K562 (cell line): ENCODE data around the gene RNF114. TPM values are rescaled to one million over a fixed set of nuclear protein-coding genes. Genes with fewer than 3 reads are reported as not detected.

ENCODE experiments used
- CC2D1A ChIP-seq: fragments of 450-650 bp; IDR thresholded peaks from 2 replicates; pipeline ENCODE4 v1.6.1; 2017; ENCODE audit warnings: mild to moderate bottlenecking
- FOSL1 ChIP-seq: fragments of 200-800 bp; sonication (Bioruptor generic); conservative IDR thresholded peaks from 2 replicates; pipeline ENCODE4 v1.6.1; 2016; ENCODE audit warnings: missing genetic modification characterization, missing compliant biosample characterization
- FOXK2 ChIP-seq, 2 experiments: fragments of 450-650 bp; IDR thresholded peaks in 1 of 2; conservative IDR thresholded peaks in 1 of 2; 2 replicates each; pipeline ENCODE4 v1.6.1; 2016; ENCODE audit warnings: low read depth in 2 of 2, mild to moderate bottlenecking in 1 of 2
- FOXP1 ChIP-seq: sonication (generic); formaldehyde crosslinking; IDR thresholded peaks from 2 replicates; pipeline ENCODE4 v1.8.0; 2022; ENCODE audit warnings: mild to moderate bottlenecking, missing genetic modification reagents
- GATAD2A ChIP-seq: fragments of 450-650 bp; IDR thresholded peaks from 2 replicates; pipeline ENCODE4 v1.6.1; 2017
- HDAC1 ChIP-seq, 2 experiments: fragments of 450-650 bp; IDR thresholded peaks; 2 replicates each; pipeline ENCODE4 v1.6.1; 2016 to 2017; ENCODE audit warnings: inconsistent platforms in 1 of 2, mild to moderate bottlenecking in 1 of 2, moderate library complexity in 1 of 2
- MYBL2 ChIP-seq, 2 experiments: fragments of 450-650 bp in 1 of 2; sonication (generic) in 1 of 2; formaldehyde crosslinking in 1 of 2; IDR thresholded peaks; 2 replicates each; pipeline versions ENCODE4 v1.6.1 to v1.8.1; 2017 to 2022; ENCODE audit warnings: borderline replicate concordance in 1 of 2, inconsistent platforms in 1 of 2, low read depth in 1 of 2, mild to moderate bottlenecking in 1 of 2, missing genetic modification reagents in 1 of 2, moderate library complexity in 1 of 2
- NR2C2 ChIP-seq, 2 experiments: fragments of 200-800 bp in 1 of 2; sonication (Bioruptor generic) in 1 of 2; sonication (generic) in 1 of 2; formaldehyde crosslinking in 1 of 2; IDR thresholded peaks; 2 replicates each; pipeline versions ENCODE4 v1.6.1 to v1.8.0; 2016 to 2022; ENCODE audit warnings: mild to moderate bottlenecking in 1 of 2, missing compliant biosample characterization in 1 of 2, missing genetic modification characterization in 1 of 2, missing genetic modification reagents in 1 of 2
- SAP30 ChIP-seq: fragments of 200-600 bp; sonication (generic); IDR thresholded peaks from 2 replicates; pipeline ENCODE4 v1.6.1; 2012; ENCODE audit warnings: borderline replicate concordance, low read depth, mild to moderate bottlenecking, moderate library complexity, low read length, control low read depth, inconsistent platforms; ENCODE audit not compliant: insufficient read depth, poor library complexity, severe bottlenecking
- ZNF121 ChIP-seq: sonication (generic); formaldehyde crosslinking; conservative IDR thresholded peaks from 2 replicates; pipeline ENCODE4 v1.8.0; 2022; ENCODE audit warnings: missing genetic modification reagents
- ZNF77 ChIP-seq: fragments of 250-450 bp; sonication (Bioruptor Pico); IDR thresholded peaks from 2 replicates; pipeline ENCODE4 v1.5.0; 2020
- ZNF780A ChIP-seq: fragments of 250-450 bp; sonication (Bioruptor Pico); IDR thresholded peaks from 2 replicates; pipeline ENCODE4 v1.5.0; 2021; ENCODE audit warnings: mild to moderate bottlenecking
- polyA plus RNA-seq, 8 experiments: library from polyadenylated mRNA; depleted of rRNA in 4 of 8; stranded (reverse) in 5 of 8; unstranded in 3 of 8; fragments of >200 nt; fragmentation: Nextera tagmentation in 2 of 8; fragmentation: Illumina TruSeq in 1 of 8; extraction: Ambion mirVana in 2 of 8; extraction: Trizol in 1 of 8; gene quantifications; 2 replicates each; pipeline versions ENCODE4 v1.2.1 to v1.2.3, GENCODE V29; 2011 to 2014; ENCODE audit warnings: inconsistent platforms in 1 of 8, missing spikeins in 1 of 8
- total RNA-seq, 7 experiments: library from RNA; depleted of rRNA in 6 of 7; stranded (reverse); fragments of >200 nt in 6 of 7; fragmentation: Illumina TruSeq in 2 of 7; extraction: Trizol in 2 of 7; gene quantifications; 2 replicates each; pipeline versions ENCODE4 v1.2.1 to v1.2.3, GENCODE V29; 2011 to 2021; ENCODE audit warnings: low replicate concordance in 1 of 7
- TF ChIP-seq, protein P1 (sequence below), 3 experiments: fragments of 200-800 bp in 1 of 3; fragments of 250-450 bp in 1 of 3; fragments of 450-650 bp in 1 of 3; sonication (Bioruptor Pico) in 1 of 3; sonication (Bioruptor generic) in 1 of 3; formaldehyde crosslinking in 1 of 3; IDR thresholded peaks; 2 replicates each; pipeline versions ENCODE4 v1.6.1 to v1.8.0; 2016 to 2022; ENCODE audit warnings: mild to moderate bottlenecking in 2 of 3, missing genetic modification characterization in 2 of 3, missing compliant biosample characterization in 1 of 3, moderate library complexity in 1 of 3
- TF ChIP-seq, protein P2 (sequence below): fragments of 250-450 bp; sonication (Bioruptor Pico); IDR thresholded peaks from 2 replicates; pipeline ENCODE4 v1.5.0; 2021
- TF ChIP-seq, protein P3 (sequence below): fragments of 250-450 bp; sonication (Bioruptor Pico); IDR thresholded peaks from 2 replicates; pipeline ENCODE4 v1.6.1; 2021; ENCODE audit warnings: mild to moderate bottlenecking
- TF ChIP-seq, protein P4 (sequence below): fragments of 250-450 bp; sonication (Bioruptor Pico); IDR thresholded peaks from 2 replicates; pipeline ENCODE4 v1.5.0; 2020; ENCODE audit warnings: mild to moderate bottlenecking, borderline replicate concordance
- TF ChIP-seq, protein P5 (sequence below): fragments of 250-450 bp; sonication (Bioruptor Pico); IDR thresholded peaks from 2 replicates; pipeline ENCODE4 v1.8.0; 2021; ENCODE audit warnings: moderate library complexity, mild to moderate bottlenecking, inconsistent platforms

Gene RNF114
- total and polyA plus RNA-seq, 9 of the 15 experiments (the other 6 are each of a cell fraction or from before 2014, with no cell fraction given): 38.6 to 111 (median 62.6) TPM

DNA sequence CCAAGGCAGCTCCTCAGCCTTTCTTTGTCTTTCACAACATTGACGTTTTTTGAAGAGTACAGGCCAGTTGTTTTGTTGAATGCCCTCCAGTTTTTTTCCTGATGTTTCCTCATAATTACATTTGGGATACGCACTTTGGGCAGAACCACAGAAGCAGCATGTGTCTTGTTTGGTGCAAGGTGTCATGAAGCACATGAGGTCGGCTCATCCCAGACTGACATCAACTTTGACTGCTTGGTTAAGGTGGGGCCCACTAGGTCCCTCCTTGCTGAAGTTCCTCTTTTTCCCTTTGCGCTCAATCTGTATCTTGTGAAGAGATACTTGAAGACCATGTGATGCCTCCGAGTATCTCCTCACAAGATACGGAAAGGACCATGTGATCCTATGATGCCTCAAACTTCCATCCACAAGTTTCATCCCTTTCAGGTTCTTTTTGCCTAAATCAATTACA is 57.1 kb downstream of the RNF114 start (continued):
- TF ChIP-seq, protein P1, sequence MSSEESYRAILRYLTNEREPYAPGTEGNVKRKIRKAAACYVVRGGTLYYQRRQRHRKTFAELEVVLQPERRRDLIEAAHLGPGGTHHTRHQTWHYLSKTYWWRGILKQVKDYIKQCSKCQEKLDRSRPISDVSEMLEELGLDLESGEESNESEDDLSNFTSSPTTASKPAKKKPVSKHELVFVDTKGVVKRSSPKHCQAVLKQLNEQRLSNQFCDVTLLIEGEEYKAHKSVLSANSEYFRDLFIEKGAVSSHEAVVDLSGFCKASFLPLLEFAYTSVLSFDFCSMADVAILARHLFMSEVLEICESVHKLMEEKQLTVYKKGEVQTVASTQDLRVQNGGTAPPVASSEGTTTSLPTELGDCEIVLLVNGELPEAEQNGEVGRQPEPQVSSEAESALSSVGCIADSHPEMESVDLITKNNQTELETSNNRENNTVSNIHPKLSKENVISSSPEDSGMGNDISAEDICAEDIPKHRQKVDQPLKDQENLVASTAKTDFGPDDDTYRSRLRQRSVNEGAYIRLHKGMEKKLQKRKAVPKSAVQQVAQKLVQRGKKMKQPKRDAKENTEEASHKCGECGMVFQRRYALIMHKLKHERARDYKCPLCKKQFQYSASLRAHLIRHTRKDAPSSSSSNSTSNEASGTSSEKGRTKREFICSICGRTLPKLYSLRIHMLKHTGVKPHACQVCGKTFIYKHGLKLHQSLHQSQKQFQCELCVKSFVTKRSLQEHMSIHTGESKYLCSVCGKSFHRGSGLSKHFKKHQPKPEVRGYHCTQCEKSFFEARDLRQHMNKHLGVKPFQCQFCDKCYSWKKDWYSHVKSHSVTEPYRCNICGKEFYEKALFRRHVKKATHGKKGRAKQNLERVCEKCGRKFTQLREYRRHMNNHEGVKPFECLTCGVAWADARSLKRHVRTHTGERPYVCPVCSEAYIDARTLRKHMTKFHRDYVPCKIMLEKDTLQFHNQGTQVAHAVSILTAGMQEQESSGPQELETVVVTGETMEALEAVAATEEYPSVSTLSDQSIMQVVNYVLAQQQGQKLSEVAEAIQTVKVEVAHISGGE (CRISPR knock-in tag; IDR thresholded peaks at IDR 0.05): no peak
- TF ChIP-seq FOXK2 (conservative IDR thresholded peaks at IDR 0.05 in 1 of 2, IDR thresholded peaks at IDR 0.05 in 1 of 2; ENCODE audit: low read depth in 2 of 2) (0 out of 4 replicates have a peak, but pooled peaks of 1 of the 2 experiments have one; percentile 33), MYBL2 (IDR thresholded peaks at IDR 0.05; ENCODE audit: low read depth) (no peak), MYBL2 (CRISPR knock-in tag; IDR thresholded peaks at IDR 0.05; ENCODE audit: borderline replicate concordance) (no peak), SAP30 (no peak), FOSL1 (tag) (no peak), GATAD2A (no peak), ZNF77 (no peak), CC2D1A (no peak), FOXP1 (no peak), HDAC1 (IDR thresholded peaks at IDR 0.05) (peak in 1 of 2 experiments; percentile 69; a peak in 2 of 4 replicates), NR2C2 (CRISPR knock-in tag; IDR thresholded peaks at IDR 0.05) (no peak), NR2C2 (tag; IDR thresholded peaks at IDR 0.05) (no peak; the same call in 1 of the 2 replicates), ZNF121 (CRISPR knock-in tag) (no peak), ZNF780A (no peak)
- TF ChIP-seq, protein P2, sequence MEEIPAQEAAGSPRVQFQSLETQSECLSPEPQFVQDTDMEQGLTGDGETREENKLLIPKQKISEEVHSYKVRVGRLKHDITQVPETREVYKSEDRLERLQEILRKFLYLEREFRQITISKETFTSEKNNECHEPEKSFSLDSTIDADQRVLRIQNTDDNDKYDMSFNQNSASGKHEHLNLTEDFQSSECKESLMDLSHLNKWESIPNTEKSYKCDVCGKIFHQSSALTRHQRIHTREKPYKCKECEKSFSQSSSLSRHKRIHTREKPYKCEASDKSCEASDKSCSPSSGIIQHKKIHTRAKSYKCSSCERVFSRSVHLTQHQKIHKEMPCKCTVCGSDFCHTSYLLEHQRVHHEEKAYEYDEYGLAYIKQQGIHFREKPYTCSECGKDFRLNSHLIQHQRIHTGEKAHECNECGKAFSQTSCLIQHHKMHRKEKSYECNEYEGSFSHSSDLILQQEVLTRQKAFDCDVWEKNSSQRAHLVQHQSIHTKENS (CRISPR knock-in tag): no peak
- TF ChIP-seq, protein P3, sequence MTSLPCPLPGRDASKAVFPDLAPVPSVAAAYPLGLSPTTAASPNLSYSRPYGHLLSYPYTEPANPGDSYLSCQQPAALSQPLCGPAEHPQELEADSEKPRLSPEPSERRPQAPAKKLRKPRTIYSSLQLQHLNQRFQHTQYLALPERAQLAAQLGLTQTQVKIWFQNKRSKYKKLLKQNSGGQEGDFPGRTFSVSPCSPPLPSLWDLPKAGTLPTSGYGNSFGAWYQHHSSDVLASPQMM: no peak
- TF ChIP-seq, protein P4, sequence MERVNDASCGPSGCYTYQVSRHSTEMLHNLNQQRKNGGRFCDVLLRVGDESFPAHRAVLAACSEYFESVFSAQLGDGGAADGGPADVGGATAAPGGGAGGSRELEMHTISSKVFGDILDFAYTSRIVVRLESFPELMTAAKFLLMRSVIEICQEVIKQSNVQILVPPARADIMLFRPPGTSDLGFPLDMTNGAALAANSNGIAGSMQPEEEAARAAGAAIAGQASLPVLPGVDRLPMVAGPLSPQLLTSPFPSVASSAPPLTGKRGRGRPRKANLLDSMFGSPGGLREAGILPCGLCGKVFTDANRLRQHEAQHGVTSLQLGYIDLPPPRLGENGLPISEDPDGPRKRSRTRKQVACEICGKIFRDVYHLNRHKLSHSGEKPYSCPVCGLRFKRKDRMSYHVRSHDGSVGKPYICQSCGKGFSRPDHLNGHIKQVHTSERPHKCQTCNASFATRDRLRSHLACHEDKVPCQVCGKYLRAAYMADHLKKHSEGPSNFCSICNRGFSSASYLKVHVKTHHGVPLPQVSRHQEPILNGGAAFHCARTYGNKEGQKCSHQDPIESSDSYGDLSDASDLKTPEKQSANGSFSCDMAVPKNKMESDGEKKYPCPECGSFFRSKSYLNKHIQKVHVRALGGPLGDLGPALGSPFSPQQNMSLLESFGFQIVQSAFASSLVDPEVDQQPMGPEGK (CRISPR knock-in tag): no peak
- TF ChIP-seq, protein P5, sequence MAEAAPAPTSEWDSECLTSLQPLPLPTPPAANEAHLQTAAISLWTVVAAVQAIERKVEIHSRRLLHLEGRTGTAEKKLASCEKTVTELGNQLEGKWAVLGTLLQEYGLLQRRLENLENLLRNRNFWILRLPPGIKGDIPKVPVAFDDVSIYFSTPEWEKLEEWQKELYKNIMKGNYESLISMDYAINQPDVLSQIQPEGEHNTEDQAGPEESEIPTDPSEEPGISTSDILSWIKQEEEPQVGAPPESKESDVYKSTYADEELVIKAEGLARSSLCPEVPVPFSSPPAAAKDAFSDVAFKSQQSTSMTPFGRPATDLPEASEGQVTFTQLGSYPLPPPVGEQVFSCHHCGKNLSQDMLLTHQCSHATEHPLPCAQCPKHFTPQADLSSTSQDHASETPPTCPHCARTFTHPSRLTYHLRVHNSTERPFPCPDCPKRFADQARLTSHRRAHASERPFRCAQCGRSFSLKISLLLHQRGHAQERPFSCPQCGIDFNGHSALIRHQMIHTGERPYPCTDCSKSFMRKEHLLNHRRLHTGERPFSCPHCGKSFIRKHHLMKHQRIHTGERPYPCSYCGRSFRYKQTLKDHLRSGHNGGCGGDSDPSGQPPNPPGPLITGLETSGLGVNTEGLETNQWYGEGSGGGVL (CRISPR knock-in tag): no peak
